DMS79 (cell line): ENCODE data around the gene PGAP3.
"Not testable (repeated sequence)": the region's sequence is repeated elsewhere in the genome, so short reads cannot be mapped to it uniquely, and the experiment has no call there.

ENCODE experiments used
- DNase-seq: peaks from one replicate; lab custom pipeline; 2025; lab: John Stamatoyannopoulos, UW

PGAP3 gene

GRCh38 chr17:39715375-39716072 lies 27.7 kb upstream of the PGAP3 start:
- DNase-seq = no peak

GRCh38 chr17:39714234-39714633 lies 26.4 kb upstream of the PGAP3 start:
- DNase-seq = no peak

DNA sequence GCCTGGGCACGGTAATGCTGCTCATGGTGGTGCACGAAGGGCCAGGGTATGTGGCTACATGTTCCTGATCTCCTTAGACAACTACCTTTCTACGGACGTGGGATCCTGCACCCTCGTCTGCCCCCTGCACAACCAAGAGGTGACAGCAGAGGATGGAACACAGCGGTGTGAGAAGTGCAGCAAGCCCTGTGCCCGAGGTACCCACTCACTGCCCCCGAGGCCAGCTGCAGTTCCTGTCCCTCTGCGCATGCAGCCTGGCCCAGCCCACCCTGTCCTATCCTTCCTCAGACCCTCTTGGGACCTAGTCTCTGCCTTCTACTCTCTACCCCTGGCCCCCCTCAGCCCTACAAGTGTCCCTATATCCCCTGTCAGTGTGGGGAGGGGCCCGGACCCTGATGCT lies 24.0 kb upstream of the PGAP3 start:
- DNase-seq = no peak

GRCh38 chr17:39711071-39711470 lies 23.2 kb upstream of the PGAP3 start:
- not testable (repeated sequence) for DNase-seq

- DNase-seq = no peak
These were observed 22.4 kb upstream of the PGAP3 start for GRCh38 chr17:39709998-39710964.

- no peak for DNase-seq
These were observed 21.6 kb upstream of the PGAP3 start for GRCh38 chr17:39709319-39709997.

DNA sequence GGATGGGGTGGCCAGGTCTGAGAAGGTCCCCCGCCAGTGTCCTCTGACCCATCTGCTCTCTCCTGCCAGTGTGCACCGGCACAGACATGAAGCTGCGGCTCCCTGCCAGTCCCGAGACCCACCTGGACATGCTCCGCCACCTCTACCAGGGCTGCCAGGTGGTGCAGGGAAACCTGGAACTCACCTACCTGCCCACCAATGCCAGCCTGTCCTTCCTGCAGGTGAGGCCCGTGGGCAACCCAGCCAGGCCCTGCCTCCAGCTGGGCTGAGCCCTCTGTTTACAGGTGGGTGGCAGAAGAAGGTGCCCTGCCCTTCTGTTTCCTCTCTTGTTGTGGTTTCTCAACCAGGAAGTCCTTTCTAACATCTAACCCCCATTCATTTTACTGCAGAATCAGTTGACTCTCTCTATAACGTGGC lies 19.1 kb upstream of the PGAP3 start:
- DNase-seq = no peak

DNA sequence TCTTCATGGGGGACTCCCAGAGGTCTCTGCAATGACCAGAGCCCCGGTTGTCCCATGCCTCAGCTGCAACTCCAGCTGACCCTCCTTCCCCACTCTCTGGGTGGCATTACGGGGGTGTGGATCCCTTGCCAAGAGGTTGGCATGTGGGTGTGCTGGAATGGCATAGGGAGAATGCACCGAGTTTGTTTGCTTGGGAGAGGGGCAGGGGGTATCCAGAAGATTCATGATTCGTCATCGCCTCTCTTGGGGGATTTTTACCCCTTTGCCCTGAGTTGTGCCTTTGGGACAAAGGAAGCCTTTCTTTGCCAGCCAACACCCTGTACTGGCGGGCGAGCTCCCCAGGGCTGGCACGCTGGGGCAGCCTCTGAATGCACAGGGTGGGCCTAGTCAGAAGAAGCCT lies 18.5 kb upstream of the PGAP3 start:
- no peak for DNase-seq

GRCh38 chr17:39705786-39706348 lies 18.0 kb upstream of the PGAP3 start:
- peak; percentile 16 for DNase-seq

- no peak for DNase-seq
These were observed 17.1 kb upstream of the PGAP3 start for GRCh38 chr17:39704821-39705551.

GRCh38 chr17:39703913-39704312 lies 16.1 kb upstream of the PGAP3 start:
- no peak for DNase-seq

GRCh38 chr17:39702901-39703893 lies 15.3 kb upstream of the PGAP3 start:
- DNase-seq = no peak

- no peak for DNase-seq
These were observed 14.0 kb upstream of the PGAP3 start for GRCh38 chr17:39701784-39702422.

DNA sequence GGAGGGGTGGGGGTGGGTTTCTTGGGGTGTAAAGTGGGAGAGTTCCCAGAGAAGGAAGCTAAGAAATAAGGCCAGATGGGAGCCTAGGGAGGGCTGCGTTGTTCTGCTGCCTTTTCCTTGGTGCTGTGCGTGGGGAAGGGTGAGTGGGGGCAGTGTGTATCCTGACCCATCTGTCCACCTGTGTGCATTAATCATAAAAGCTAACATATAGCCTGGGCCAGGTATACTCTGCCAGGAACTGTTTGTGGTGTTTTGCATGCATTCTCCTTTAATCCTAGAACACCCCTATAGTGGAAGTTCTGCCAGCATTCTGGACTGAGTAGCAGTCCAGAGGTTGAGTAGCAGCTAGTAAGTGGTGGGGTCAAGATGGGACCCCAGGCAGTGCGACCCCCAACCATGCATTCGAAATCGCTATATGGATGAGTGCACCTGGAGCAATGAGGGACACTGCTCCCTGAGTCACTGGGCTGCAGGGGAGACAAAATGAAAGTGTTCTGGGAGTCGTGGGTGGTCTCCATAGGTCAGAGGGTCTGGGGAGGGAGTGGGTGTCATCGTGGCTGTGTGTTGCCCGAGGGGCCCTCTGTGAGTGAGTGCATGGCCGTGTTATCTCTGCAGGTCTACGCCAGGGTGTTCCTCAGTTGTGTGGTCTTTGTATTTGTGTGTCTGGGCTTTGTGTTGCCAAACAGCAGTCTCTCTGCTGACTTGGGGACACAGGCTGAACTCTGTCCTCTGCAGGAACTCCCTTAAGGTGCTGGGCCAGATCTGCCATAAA lies 13.3 kb upstream of the PGAP3 start:
- no peak for DNase-seq

DNA sequence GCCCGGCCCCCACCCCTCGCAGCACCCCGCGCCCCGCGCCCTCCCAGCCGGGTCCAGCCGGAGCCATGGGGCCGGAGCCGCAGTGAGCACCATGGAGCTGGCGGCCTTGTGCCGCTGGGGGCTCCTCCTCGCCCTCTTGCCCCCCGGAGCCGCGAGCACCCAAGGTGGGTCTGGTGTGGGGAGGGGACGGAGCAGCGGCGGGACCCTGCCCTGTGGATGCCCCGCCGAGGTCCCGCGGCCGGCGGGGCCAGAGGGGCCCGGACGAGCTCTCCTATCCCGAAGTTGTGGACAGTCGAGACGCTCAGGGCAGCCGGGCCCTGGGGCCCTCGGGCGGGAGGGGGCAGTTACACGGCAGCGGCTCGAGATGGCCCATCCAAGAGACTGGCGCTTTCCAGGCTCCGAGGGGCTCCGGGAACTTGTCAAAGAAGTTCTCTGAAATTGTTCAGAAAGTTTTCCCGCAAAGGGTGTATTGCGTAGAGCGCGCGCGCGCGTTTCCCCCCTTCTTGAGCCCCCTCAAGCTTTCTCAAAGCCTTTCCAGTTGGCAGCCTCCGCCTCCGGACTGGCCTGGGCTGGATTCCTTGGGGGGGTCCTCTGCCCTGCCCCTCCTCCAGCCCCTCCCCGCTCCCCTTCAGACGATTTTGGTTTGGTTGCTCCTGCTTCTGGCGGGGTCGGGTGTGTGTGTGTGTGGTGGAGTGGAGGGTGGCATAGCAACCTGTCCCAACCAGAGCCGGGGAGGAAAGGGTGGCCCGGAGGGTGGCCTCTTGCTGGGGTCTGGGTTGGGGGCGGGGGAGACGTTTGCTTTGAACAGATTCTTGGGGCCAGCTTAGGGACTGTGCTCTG lies 12.5 kb upstream of the PGAP3 start:
- DNase-seq = no peak

DNA sequence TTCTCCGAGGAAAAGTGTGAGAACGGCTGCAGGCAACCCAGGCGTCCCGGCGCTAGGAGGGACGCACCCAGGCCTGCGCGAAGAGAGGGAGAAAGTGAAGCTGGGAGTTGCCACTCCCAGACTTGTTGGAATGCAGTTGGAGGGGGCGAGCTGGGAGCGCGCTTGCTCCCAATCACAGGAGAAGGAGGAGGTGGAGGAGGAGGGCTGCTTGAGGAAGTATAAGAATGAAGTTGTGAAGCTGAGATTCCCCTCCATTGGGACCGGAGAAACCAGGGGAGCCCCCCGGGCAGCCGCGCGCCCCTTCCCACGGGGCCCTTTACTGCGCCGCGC lies 11.9 kb upstream of the PGAP3 start, which contains the start of gene ERBB2:
Gene ERBB2, plus strand, starts transcription at position 247 of the 330 bp plus-strand sequence. CDS start 175 bp downstream, outside the sequence.
- DNase-seq = no peak

GRCh38 chr17:39699157-39699817 lies 11.4 kb upstream of the PGAP3 start:
- DNase-seq = not testable (repeated sequence)

DNA sequence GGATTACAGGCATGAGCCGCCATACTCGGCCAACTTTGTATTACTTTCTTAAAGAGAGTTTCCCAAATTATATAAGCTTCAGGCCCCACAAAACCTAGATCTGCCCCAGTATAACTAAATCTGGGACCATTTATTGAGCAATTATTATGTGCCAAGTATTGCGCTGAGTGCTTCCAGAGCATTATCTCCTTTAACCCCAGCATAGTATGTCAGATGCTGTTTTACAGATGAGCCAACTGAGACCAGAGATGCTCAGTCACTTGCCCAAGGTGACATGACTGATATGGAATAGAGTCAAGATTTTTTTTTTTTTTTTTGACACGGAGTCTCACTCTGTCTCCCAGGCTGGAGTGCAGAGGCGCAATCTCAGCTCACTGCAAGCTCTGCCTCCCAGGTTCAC lies 10.1 kb upstream of the PGAP3 start:
- DNase-seq = no peak
